ENCODE measurements around the gene TPPP2. TPM values are rescaled to one million over a fixed set of nuclear protein-coding genes. Genes with fewer than 3 reads are reported as not detected.

Gene TPPP2
- total RNA-seq, 2 donors from 2014 or later = 0.73 to 1.7 TPM

- H3K4me1 Mint-ChIP-seq = peaks cover 16% of the 10 kb centered on the region
- peaks cover 50% of the 10 kb centered on the region for H3K36me3 Mint-ChIP-seq (ENCODE audit: low read depth)
- no peak for DNase-seq
- WGBS, 2 experiments (ENCODE audit: insufficient coverage in 1 of 2, insufficient read length in 1 of 2) = 93 to 97% methylated on average over 9 of the region's 9 CpGs
- Histone ChIP-seq H3K9me3 (ENCODE audit: control insufficient read depth, low read length) (no peaks in the 10 kb centered on the region), H3K27me3 (ENCODE audit: control insufficient read depth, insufficient read depth, low read length, poor library complexity, severe bottlenecking) (no peaks in the 10 kb centered on the region), H3K36me3 (ENCODE audit: control insufficient read depth, insufficient read depth, low read length) (peaks cover 58% of the 10 kb centered on the region), H3K4me3 (ENCODE audit: low read length) (no peak overlapping the region), H3K27ac (ENCODE audit: low read depth, low read length) (no peak overlapping the region), H3K9ac (ENCODE audit: extremely low read depth, low read length, poor library complexity, severe bottlenecking) (no peak overlapping the region), H3K4me1 (ENCODE audit: control insufficient read depth, insufficient read depth, low read length) (no peaks in the 10 kb centered on the region)
- H3K27me3 Mint-ChIP-seq (ENCODE audit: insufficient read depth) = no peaks in the 10 kb centered on the region
- TF ChIP-seq CTCF (conservative IDR thresholded peaks at IDR 0.05) = no peak
- H3K4me3 Mint-ChIP-seq = no peak overlapping the region
- H3K27ac Mint-ChIP-seq = no peak overlapping the region
- H3K9me3 Mint-ChIP-seq = no peaks in the 10 kb centered on the region
Measured at GRCh38 chr14:21073921-21074320, 43.9 kb downstream of the TPPP2 start.

GRCh38 chr14:21074398-21075272 is 44.6 kb downstream of the TPPP2 start:
- H3K9me3 ChIP-seq (ENCODE audit: control insufficient read depth, low read length) = no peaks in the 10 kb centered on the region
- 93 to 98% methylated on average over 20 to 26 of the region's 26 CpGs for WGBS, 2 experiments (ENCODE audit: insufficient coverage in 1 of 2, insufficient read length in 1 of 2)
- H3K36me3 Mint-ChIP-seq (ENCODE audit: low read depth) = peaks cover 57% of the 10 kb centered on the region

GRCh38 chr14:21075719-21076437 is 45.9 kb downstream of the TPPP2 start:
- WGBS, 2 experiments (ENCODE audit: insufficient coverage in 1 of 2, insufficient read length in 1 of 2) = 93% methylated on average over 8 to 9 of the region's 9 CpGs
- DNase-seq = no peak
- no peak for TF ChIP-seq CTCF (conservative IDR thresholded peaks at IDR 0.05)
- H3K27ac ChIP-seq (ENCODE audit: low read depth, low read length) = no peak overlapping the region
- H3K9me3 ChIP-seq (ENCODE audit: control insufficient read depth, low read length) = no peaks in the 10 kb centered on the region
- H3K4me3 ChIP-seq (ENCODE audit: low read length) = no peak overlapping the region
- Mint-ChIP-seq H3K4me3 (no peak overlapping the region), H3K27ac (no peak overlapping the region), H3K36me3 (ENCODE audit: low read depth) (peaks cover 68% of the 10 kb centered on the region), H3K4me1 (peaks cover 11% of the 10 kb centered on the region), H3K9me3 (no peaks in the 10 kb centered on the region), H3K27me3 (ENCODE audit: insufficient read depth) (no peaks in the 10 kb centered on the region)
- no peaks in the 10 kb centered on the region for H3K4me1 ChIP-seq (ENCODE audit: control insufficient read depth, insufficient read depth, low read length)
- peaks cover 74% of the 10 kb centered on the region for H3K36me3 ChIP-seq (ENCODE audit: control insufficient read depth, insufficient read depth, low read length)
- H3K27me3 ChIP-seq (ENCODE audit: control insufficient read depth, insufficient read depth, low read length, poor library complexity, severe bottlenecking) = no peaks in the 10 kb centered on the region
- H3K9ac ChIP-seq (ENCODE audit: extremely low read depth, low read length, poor library complexity, severe bottlenecking) = no peak overlapping the region

More at GRCh38 chr14:21074398-21075272, 44.6 kb downstream of the TPPP2 start:
- H3K9me3 Mint-ChIP-seq = no peaks in the 10 kb centered on the region
- no peak overlapping the region for H3K4me3 ChIP-seq (ENCODE audit: low read length)
- H3K4me3 Mint-ChIP-seq = no peak overlapping the region
- no peaks in the 10 kb centered on the region for H3K4me1 ChIP-seq (ENCODE audit: control insufficient read depth, insufficient read depth, low read length)
- no peak overlapping the region for H3K27ac ChIP-seq (ENCODE audit: low read depth, low read length)
- no peaks in the 10 kb centered on the region for H3K27me3 Mint-ChIP-seq (ENCODE audit: insufficient read depth)
- peaks cover 65% of the 10 kb centered on the region for H3K36me3 ChIP-seq (ENCODE audit: control insufficient read depth, insufficient read depth, low read length)
- H3K27me3 ChIP-seq (ENCODE audit: control insufficient read depth, insufficient read depth, low read length, poor library complexity, severe bottlenecking) = no peaks in the 10 kb centered on the region
- H3K27ac Mint-ChIP-seq = no peak overlapping the region
- no peak for TF ChIP-seq CTCF (conservative IDR thresholded peaks at IDR 0.05)
- peaks cover 11% of the 10 kb centered on the region for H3K4me1 Mint-ChIP-seq
- no peak for DNase-seq
- no peak overlapping the region for H3K9ac ChIP-seq (ENCODE audit: extremely low read depth, low read length, poor library complexity, severe bottlenecking)
